ENCODE data around the gene ZNRF3.

ZNRF3 gene

GRCh38 chr22:29054251-29054767, 170.9 kb downstream of the ZNRF3 start:
- Histone ChIP-seq H3K9me3 (ENCODE audit: control insufficient read depth, low read length) (no peaks in the 10 kb centered on the region), H3K9ac (ENCODE audit: low read length) (no peak overlapping the region), H3K36me3 (ENCODE audit: control insufficient read depth, insufficient read depth, low read length, severe bottlenecking) (peaks cover 4% of the 10 kb centered on the region), H3K4me3 (ENCODE audit: low read length) (no peak overlapping the region), H3K4me1 (ENCODE audit: control insufficient read depth, insufficient read depth, low read length) (no peaks in the 10 kb centered on the region), H3K27me3 (replicated peaks; ENCODE audit: control insufficient read depth, insufficient read depth, low read length) (no peaks in the 10 kb centered on the region)
- no peak for DNase-seq (ENCODE audit: low read depth)

- no peaks in the 10 kb centered on the region for H3K36me3 ChIP-seq (ENCODE audit: control insufficient read depth, insufficient read depth, low read length, severe bottlenecking)
- H3K9ac ChIP-seq (ENCODE audit: low read length) = no peak overlapping the region
- DNase-seq (ENCODE audit: low read depth) = no peak
- H3K9me3 ChIP-seq (ENCODE audit: control insufficient read depth, low read length) = no peaks in the 10 kb centered on the region
- no peaks in the 10 kb centered on the region for H3K4me1 ChIP-seq (ENCODE audit: control insufficient read depth, insufficient read depth, low read length)
- H3K4me3 ChIP-seq (ENCODE audit: low read length) = no peak overlapping the region
- peaks cover under 1% of the 10 kb centered on the region for H3K27me3 ChIP-seq (replicated peaks; ENCODE audit: control insufficient read depth, insufficient read depth, low read length)
Measured at GRCh38 chr22:29055192-29055830, 171.9 kb downstream of the ZNRF3 start.

- Histone ChIP-seq H3K4me1 (ENCODE audit: control insufficient read depth, insufficient read depth, low read length) (no peaks in the 10 kb centered on the region), H3K9me3 (ENCODE audit: control insufficient read depth, low read length) (no peaks in the 10 kb centered on the region), H3K4me3 (ENCODE audit: low read length) (no peak overlapping the region), H3K27me3 (replicated peaks; ENCODE audit: control insufficient read depth, insufficient read depth, low read length) (peaks cover 3% of the 10 kb centered on the region), H3K36me3 (ENCODE audit: control insufficient read depth, insufficient read depth, low read length, severe bottlenecking) (no peaks in the 10 kb centered on the region), H3K9ac (ENCODE audit: low read length) (no peak overlapping the region)
- no peak for DNase-seq (ENCODE audit: low read depth)
Measured at GRCh38 chr22:29056472-29056871, 173.1 kb downstream of the ZNRF3 start.

- H3K4me3 ChIP-seq (ENCODE audit: low read length) = no peak overlapping the region
- H3K9me3 ChIP-seq (ENCODE audit: control insufficient read depth, low read length) = no peaks in the 10 kb centered on the region
- DNase-seq (ENCODE audit: low read depth) = no peak
- peaks cover 10% of the 10 kb centered on the region for H3K27me3 ChIP-seq (replicated peaks; ENCODE audit: control insufficient read depth, insufficient read depth, low read length)
- no peak overlapping the region for H3K9ac ChIP-seq (ENCODE audit: low read length)
- H3K4me1 ChIP-seq (ENCODE audit: control insufficient read depth, insufficient read depth, low read length) = no peaks in the 10 kb centered on the region
- H3K36me3 ChIP-seq (ENCODE audit: control insufficient read depth, insufficient read depth, low read length, severe bottlenecking) = no peaks in the 10 kb centered on the region
Measured at GRCh38 chr22:29060251-29060869, 177.0 kb downstream of the ZNRF3 start.

- H3K9me3 ChIP-seq (ENCODE audit: control insufficient read depth, low read length) = no peaks in the 10 kb centered on the region
- peaks cover 10% of the 10 kb centered on the region for H3K27me3 ChIP-seq (replicated peaks; ENCODE audit: control insufficient read depth, insufficient read depth, low read length)
- no peaks in the 10 kb centered on the region for H3K4me1 ChIP-seq (ENCODE audit: control insufficient read depth, insufficient read depth, low read length)
- no peak overlapping the region for H3K9ac ChIP-seq (ENCODE audit: low read length)
- H3K4me3 ChIP-seq (ENCODE audit: low read length) = no peak overlapping the region
- H3K36me3 ChIP-seq (ENCODE audit: control insufficient read depth, insufficient read depth, low read length, severe bottlenecking) = no peaks in the 10 kb centered on the region
- no peak for DNase-seq (ENCODE audit: low read depth)
Measured at GRCh38 chr22:29060931-29061330, 177.6 kb downstream of the ZNRF3 start.

- Histone ChIP-seq H3K9me3 (ENCODE audit: control insufficient read depth, low read length) (no peaks in the 10 kb centered on the region), H3K4me3 (ENCODE audit: low read length) (no peak within 1 kb of the TSS), H3K36me3 (ENCODE audit: control insufficient read depth, insufficient read depth, low read length, severe bottlenecking) (no peaks in the 10 kb centered on the region), H3K27me3 (replicated peaks; ENCODE audit: control insufficient read depth, insufficient read depth, low read length) (peaks cover 10% of the 10 kb centered on the region), H3K9ac (ENCODE audit: low read length) (no peak within 1 kb of the TSS), H3K4me1 (ENCODE audit: control insufficient read depth, insufficient read depth, low read length) (no peaks in the 10 kb centered on the region)
- DNase-seq (ENCODE audit: low read depth) = no peak
Measured at GRCh38 chr22:29061773-29062172, 178.4 kb downstream of the ZNRF3 start, which contains the start of gene C22orf31. C22orf31 (minus strand) TSS chr22:29061831; CDS start chr22:29061792, 39 bp downstream.

- no peaks in the 10 kb centered on the region for H3K9me3 ChIP-seq (ENCODE audit: control insufficient read depth, low read length)
- H3K27me3 ChIP-seq (replicated peaks; ENCODE audit: control insufficient read depth, insufficient read depth, low read length) = peaks cover 10% of the 10 kb centered on the region
- no peak overlapping the region for H3K4me3 ChIP-seq (ENCODE audit: low read length)
- no peak for DNase-seq (ENCODE audit: low read depth)
- no peak overlapping the region for H3K9ac ChIP-seq (ENCODE audit: low read length)
- no peaks in the 10 kb centered on the region for H3K36me3 ChIP-seq (ENCODE audit: control insufficient read depth, insufficient read depth, low read length, severe bottlenecking)
- H3K4me1 ChIP-seq (ENCODE audit: control insufficient read depth, insufficient read depth, low read length) = no peaks in the 10 kb centered on the region
Measured at GRCh38 chr22:29062286-29062821, 179.0 kb downstream of the ZNRF3 start.

- peaks cover 10% of the 10 kb centered on the region for H3K27me3 ChIP-seq (replicated peaks; ENCODE audit: control insufficient read depth, insufficient read depth, low read length)
- no peak for DNase-seq (ENCODE audit: low read depth)
- no peaks in the 10 kb centered on the region for H3K36me3 ChIP-seq (ENCODE audit: control insufficient read depth, insufficient read depth, low read length, severe bottlenecking)
- no peak overlapping the region for H3K4me3 ChIP-seq (ENCODE audit: low read length)
- no peaks in the 10 kb centered on the region for H3K9me3 ChIP-seq (ENCODE audit: control insufficient read depth, low read length)
- no peak overlapping the region for H3K9ac ChIP-seq (ENCODE audit: low read length)
- no peaks in the 10 kb centered on the region for H3K4me1 ChIP-seq (ENCODE audit: control insufficient read depth, insufficient read depth, low read length)
Measured at GRCh38 chr22:29065468-29066190, 182.3 kb downstream of the ZNRF3 start.

- H3K9me3 ChIP-seq (ENCODE audit: control insufficient read depth, low read length) = no peaks in the 10 kb centered on the region
- H3K36me3 ChIP-seq (ENCODE audit: control insufficient read depth, insufficient read depth, low read length, severe bottlenecking) = no peaks in the 10 kb centered on the region
- peaks cover 4% of the 10 kb centered on the region for H3K27me3 ChIP-seq (replicated peaks; ENCODE audit: control insufficient read depth, insufficient read depth, low read length)
- H3K9ac ChIP-seq (ENCODE audit: low read length) = no peak overlapping the region
- peaks cover 13% of the 10 kb centered on the region for H3K4me1 ChIP-seq (ENCODE audit: control insufficient read depth, insufficient read depth, low read length)
- DNase-seq (ENCODE audit: low read depth) = no peak
- no peak overlapping the region for H3K4me3 ChIP-seq (ENCODE audit: low read length)
Measured at GRCh38 chr22:29069463-29069862, 186.1 kb downstream of the ZNRF3 start.

GRCh38 chr22:29070490-29070889, 187.1 kb downstream of the ZNRF3 start:
- Histone ChIP-seq H3K9ac (ENCODE audit: low read length) (no peak overlapping the region), H3K27me3 (replicated peaks; ENCODE audit: control insufficient read depth, insufficient read depth, low read length) (peaks cover 4% of the 10 kb centered on the region), H3K9me3 (ENCODE audit: control insufficient read depth, low read length) (no peaks in the 10 kb centered on the region), H3K4me1 (ENCODE audit: control insufficient read depth, insufficient read depth, low read length) (peaks cover 18% of the 10 kb centered on the region), H3K4me3 (ENCODE audit: low read length) (no peak overlapping the region), H3K36me3 (ENCODE audit: control insufficient read depth, insufficient read depth, low read length, severe bottlenecking) (no peaks in the 10 kb centered on the region)
- DNase-seq (ENCODE audit: low read depth) = no peak

All from adipocyte (in vitro differentiated cells).